GM18861 (cell line): ENCODE measurements around the gene UGCG.
"Not testable (repeated sequence)": the region's sequence is repeated elsewhere in the genome, so short reads cannot be mapped to it uniquely, and the experiment has no call there.

Experiments used
- ATAC-seq: cut with Tn5 transposase; IDR thresholded peaks from one replicate; pipeline ENCODE4 v1.9.1; 2021; ENCODE audit not compliant: unreplicated experiment

The UGCG gene

DNA sequence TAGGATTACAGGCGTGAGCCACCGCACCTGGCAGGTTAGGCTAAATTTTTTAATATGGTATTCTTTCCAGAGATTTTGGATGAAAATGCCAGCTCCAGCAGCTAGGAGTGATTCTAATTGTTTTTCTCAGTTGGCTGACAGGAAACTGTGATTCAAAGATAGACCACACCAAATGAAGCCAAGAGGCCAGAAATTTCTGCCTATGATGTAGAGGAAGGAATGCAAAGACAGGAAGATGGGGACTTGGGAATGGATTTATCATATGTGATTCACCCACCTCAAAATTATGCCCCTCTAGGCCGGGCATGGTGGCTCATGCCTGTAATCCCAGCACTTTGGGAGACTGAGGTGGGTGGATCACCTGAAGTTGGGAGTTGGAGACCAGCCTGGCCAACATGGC lies 53.3 kb downstream of the UGCG start:
- no peak for ATAC-seq

DNA sequence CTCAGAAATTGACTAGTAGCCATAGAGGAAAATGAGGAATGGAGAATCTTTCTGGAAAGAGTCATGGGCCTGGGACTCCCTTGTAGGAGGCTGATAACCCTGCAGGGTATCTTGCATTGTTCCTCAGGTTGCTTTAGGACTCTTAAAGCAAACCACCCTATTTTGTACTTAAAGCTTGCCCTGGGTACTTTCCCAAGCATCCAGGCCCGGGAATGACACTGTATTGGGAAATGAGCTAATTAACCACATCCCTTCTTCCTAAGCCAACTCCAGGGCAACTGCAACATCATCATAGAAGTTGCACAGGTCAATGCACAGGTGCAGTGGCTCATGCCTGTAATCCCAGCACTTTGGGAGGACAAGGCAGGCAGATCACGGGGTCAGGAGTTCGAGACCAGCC lies 55.9 kb downstream of the UGCG start:
- no peak for ATAC-seq

DNA sequence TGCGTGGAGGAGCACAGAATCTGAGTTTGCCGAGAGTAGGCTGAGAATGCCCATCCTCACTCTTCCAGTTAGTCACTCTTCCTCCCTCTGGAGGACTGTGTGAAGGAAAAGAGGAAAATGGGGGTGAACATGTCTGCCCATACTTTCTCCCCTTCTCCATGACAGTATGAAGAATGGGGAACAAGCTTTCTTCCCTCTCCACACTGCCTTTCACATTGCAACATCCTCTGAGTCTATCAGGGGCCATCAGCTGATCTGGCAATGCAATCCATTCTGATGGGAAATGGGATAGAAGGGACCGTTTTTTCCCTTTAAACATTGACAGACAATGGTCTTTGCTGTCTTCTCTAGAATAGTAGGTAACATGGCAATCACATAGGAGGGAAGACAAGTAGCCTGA lies 56.8 kb downstream of the UGCG start:
- ATAC-seq: no peak

DNA sequence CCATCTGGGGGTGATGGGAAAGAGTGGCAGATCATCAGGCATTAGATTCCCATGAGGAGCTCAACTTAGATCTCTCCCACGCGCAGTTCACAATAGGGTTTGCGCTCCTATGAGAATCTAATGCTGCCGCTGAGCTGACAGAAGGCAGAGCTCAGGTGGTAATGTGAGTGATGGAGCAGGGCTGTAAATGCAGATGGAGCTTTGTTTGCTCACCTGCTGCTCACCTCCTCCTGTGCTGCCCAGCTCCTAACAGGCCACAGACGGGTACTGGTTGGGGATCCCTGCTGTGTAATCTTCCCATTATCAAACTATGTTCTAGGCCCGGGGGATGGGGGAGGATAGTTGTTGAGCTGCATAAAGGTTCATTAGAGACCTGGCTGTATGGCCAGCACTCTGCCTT lies 58.4 kb downstream of the UGCG start:
- no peak for ATAC-seq

DNA sequence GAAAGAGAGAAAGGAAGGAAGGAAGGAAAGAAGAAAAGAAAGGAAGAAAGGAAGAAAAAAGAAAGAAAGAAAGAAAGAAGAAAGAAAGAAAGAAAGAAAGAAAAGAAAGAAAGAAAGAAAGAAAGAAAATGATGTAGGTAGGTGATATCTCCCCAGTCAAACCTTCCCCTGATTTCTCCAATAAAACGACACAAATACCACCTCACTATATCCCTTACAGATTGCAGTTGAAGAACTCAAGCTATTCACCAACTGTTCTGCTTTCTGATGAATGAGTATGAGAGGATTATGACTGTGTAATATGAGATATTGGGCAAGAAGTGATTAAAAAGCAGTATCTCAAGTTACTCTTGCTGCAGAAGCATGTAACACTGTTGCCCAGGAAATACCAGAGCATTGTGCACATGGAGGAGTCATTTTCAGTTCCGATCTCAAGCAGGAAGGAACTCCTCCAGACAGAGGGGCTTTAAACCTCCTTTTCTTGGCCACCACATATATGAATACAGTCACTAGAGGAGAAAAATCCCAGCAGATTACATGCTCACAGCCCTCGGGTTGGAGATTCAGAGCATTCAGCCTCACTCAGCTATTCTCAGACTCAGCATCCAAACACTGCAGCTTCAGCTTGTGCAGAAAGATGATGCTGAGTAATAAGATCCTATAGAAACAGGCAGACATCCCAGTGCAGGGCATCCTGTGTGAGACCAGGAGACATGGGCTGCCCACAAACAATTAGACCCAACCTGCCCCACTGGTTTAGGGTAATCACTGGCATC lies 61.4 kb downstream of the UGCG start:
- ATAC-seq: peak; percentile 58

DNA sequence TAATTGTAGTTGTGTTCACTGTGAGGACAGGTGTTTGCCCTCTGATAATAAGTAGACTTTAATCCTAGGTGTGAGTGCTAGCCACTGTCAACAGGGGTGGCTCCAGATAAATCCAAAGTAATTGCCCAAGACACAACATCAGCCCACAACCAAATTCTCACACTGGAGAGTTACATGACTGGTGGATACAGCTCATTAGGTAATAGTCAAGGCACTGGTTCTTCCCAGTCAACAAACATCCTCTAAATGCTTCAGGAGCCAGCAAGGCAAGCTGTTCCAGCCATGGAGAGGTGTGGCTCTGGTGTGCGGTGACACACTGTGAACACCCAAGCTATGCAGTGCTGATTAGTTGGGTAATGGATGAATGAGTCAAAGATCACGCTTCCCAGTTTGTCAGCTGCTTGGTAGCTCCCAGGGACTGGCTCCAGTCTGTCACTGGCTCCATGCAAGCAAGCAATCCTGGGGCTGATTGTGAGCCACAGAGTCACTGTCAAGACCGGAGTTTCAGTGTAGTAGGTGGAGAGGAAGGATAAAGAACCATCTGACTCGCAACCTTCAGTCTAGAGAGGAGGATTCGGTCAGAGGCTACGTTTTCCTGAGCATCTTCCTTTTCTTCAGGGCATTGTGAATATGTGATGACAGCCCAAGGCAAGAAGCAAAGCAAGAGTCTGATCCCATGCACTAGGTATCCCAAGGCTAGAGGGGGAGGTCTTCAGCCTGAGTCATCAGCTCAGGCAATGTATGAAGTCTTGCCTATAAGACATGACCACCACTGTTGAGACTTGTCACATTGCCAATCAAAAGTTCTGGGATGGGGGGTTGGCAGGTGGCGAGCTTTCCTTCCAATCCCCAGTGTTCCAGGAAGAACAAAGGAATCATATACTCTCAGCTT lies 63.1 kb downstream of the UGCG start:
- no peak for ATAC-seq

DNA sequence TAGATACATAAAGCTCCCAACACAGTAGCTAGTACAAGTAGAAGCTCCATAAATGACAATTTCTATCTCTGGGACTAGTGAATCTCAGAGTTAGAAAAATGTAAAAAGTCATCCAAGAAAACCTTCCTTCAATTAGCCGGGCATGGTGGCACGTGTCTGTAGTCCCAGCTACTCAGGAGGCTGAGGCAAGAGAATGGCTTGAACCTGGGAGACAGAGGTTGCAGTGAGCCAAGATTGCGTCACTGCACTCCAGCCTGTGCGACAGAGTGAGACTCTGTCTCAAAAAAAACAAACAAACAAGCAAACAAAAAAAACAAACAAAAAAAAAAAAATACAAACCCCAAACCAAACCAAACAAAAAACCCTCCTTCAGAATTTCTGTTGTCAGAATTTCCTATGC lies 63.9 kb downstream of the UGCG start:
- ATAC-seq: not testable (repeated sequence)

DNA sequence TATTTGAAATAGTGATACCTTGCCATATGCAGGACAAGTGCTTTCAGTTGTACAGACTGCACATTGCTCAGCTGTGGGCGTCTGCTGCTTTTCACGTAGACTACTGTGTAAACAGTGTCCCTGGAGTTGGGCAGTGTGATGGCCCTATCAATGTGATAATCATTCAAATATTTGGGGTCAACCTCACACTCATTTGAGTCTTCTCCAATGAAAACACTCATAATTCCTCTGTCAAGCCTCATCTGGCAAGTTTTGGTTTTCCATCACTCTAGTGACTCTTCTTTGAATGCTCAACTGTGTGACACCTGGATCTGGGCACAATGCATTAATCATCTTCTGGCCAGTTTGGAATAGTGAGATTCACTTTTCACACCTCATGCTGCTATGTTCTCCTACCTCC lies 64.4 kb downstream of the UGCG start:
- ATAC-seq: no peak

DNA sequence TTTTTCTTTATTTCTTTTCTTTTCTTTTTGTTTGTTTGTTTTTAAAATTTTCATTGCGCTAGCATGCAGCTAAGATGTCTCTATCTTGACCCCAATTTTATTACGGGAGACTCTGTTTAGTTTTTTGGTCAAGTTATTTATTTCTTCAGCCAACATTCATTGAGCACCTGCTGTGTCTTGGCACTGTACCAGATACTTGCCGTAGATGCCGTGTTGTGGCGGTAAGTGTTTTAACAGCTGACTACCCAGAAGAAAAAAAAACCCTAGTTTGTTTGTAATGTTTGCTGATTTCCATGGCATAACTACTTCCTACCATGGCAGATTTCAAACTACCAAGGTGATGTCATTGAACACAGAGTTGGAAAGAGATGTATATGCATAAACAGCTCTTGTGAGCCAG lies 65.0 kb downstream of the UGCG start:
- ATAC-seq: no peak

DNA sequence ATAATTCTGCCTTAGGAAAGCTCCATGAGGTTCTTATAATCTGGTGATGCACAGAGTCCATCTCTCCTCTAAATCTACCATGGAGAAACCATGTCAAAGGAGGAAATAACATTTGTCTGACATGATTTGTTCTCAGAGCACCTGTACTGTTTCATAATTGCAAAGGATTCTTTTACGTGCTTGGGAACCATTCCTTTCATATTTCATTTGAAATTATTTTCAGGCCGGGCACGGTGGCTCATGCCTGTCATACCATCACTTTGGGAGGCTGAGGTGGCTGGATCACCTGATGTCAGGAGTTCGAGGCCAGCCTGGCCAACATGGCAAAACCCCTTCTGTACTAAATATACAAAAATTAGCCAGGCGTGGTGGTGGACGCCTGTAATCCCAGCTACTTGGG lies 65.4 kb downstream of the UGCG start:
- ATAC-seq: no peak

DNA sequence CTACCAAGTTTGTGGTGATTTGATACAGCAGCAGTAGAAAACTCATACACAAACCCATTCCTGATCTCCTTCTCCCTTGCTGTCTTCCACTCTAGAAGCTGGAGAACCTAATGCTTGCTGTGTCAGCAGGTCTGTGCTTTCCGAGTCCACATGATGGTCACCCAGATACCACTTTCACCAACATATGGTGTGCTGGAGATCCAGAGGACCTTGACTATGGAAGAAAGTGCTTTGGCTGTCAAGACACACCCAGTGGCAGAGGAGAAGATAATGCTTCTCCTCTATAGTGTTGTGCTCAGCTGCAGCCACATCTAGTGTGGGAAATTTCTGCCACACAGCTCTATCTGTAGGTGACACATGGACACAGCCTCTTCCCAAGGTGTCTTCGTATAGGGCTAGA lies 67.4 kb downstream of the UGCG start:
- no peak for ATAC-seq

DNA sequence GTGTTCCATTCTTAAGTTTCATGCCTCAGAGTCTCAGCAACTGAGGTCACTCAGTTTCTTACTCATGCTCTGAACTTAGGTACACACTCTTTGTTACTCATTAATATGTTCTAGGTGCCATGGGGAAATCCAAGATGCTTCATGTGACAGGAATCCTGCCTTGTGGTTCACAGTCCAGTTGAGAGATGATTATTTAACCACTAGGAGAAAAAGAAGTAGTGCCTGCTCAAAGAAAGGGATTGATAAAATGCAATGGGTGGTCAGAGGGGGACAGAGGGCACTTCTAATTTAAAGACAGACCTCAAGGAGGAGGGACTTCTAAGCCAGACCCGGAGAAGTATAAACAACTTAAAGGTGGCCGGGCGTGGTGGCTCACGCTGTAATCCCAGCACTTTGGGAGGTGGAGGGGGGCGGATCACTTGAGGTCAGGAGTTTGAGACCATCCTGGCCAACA lies 69.0 kb downstream of the UGCG start:
- peak; percentile 88 for ATAC-seq

DNA sequence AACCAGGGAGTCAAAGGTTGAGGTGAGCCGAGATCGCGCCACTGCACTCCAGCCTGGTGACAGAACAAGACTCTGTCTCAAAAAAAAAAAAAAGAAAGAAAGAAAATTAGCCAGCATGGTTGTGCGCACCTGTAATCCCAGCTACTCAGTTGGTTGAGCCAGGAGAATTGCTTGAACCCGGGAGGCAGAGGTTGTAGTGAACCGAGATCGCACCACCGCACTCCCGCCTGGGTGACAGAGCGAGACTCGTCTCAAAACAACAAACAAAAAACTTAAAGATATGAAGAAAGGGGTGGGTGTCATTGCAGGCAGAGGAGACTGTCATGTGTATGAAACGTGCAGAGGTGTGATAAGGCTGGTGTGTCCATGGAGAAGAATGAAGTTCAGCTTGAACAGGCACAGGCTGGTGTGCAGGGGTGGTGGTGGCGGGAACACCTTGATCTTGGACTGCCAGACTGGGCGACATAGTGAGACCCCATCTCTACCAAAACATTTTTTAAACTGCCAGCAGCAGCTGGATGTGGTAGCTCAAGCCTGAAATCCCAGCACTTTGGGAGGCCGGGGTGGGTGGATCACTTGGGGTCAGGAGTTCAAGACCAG lies 69.6 kb downstream of the UGCG start:
- no peak for ATAC-seq

DNA sequence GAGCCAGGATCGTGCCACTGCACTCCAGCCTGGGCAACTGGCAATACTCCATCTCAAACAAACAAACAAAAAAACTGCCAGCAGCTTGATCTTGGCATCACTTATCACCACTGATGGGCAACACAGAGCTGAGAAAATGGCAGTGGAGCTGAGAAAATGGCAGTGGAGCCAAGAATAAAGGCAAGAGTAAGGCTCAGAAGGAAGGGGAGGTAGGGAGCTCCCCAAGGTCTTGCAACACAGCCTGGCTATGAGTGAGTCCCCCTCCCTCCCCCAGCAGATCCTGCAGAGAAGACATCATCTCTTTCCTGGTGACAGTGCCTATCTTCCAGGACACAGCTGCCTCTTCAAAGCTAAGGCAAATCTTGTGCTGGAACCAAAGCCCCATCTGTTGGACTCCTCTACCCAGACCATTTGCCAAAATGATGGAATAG lies 70.3 kb downstream of the UGCG start:
- no peak for ATAC-seq

DNA sequence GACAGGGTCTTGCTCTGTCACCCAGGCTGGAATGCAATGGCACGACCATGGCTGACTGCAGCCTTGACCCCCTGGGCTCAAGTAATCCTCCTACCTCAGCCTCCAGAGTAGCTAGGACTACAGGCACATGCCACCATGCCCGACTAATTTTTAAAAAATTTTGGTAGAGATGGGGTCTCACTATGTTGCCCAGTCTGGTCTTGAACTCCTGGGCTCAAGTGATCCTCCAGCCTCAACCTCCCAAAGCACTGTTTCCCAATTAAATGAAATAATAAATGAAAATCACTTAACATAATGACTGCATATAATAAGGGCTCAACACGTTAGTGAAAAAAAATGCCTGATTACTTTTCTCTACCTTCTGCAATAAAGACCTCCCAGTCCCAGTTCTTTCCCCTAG lies 71.0 kb downstream of the UGCG start:
- ATAC-seq: no peak

DNA sequence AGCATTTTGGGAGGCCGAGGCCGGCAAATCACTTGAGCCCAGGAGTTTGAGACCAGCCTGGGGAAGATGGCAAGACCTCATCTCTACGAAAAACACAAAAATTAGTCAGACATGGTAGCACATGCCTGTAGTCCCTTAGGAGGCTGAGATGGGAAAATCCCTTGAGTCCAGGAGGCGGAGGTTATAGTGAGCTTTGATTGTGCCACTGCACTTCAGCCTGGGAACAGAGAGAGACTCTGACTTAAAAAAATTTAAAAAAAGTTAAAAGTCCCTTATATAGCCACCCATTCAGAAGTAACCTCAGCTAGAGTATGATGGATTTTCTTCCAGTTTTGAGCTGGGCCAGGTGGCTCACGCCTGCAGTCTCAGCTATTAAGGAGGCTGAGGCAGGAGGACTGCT lies 72.4 kb downstream of the UGCG start:
- ATAC-seq: peak; percentile 38

DNA sequence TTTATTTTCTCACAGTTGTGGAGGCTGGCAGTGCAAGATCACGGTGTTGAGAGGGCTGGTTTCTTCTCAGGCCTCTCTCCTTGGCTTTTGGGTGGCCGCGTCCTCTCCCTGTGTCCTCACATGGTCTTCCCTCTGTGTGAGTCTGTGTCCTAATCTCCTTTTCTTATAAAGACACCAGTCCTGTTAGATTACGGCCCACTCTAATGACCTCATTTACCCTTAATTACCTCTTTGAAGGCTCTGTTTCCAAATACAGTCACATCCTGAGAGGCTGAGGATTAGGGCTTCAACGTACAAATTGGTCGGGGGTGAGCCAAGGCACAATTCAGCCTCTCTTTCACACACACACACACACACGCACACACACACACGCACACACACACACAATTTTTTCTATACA lies 73.0 kb downstream of the UGCG start:
- no peak for ATAC-seq

DNA sequence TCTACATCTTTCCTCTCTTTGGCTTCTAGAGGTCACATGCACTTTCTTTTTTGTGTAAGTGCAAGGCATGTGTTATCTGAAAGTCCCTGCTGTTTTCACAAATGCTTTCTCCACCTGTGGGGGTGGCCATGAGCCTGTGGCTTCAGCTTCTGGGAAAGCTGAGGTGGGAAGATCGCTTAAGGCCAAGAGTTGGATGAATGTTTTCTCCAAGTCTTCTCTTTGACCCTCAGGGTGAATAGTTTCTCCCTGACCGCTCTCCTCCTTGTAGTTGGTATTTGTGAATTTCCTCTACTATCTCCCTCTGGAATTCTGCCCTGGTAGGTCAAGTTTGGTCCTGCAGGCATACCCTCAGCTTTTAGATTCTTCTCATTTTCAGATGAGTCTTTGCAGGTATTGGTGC lies 74.2 kb downstream of the UGCG start:
- ATAC-seq: no peak

DNA sequence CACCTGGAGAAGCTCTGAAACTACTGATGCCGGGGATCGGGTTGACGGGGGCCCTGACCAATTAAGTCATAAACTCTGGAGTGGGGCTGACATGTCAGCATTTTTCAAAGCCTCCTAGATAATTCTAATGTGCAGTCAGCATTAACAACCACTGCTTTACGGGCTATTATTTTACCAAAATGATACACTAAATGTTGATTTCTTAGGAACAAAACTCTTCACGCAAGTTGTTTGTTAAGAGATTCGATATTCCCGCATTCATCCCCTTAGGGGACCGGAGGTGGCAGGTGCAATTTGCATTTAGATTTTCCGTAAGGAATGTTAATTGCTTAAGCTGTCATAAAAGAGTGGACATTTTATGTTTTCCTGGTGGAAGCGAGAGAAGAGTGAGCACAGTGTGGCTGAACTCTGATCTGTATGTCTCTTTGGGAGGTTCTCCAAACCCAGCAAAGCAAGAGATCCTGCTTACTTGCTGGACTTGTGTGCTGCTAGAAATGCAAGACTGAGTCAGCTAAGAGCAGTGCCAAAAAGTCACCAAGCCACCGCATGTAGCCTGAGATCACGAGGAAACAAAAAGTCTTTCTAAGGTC lies 77.6 kb downstream of the UGCG start:
- ATAC-seq: no peak

DNA sequence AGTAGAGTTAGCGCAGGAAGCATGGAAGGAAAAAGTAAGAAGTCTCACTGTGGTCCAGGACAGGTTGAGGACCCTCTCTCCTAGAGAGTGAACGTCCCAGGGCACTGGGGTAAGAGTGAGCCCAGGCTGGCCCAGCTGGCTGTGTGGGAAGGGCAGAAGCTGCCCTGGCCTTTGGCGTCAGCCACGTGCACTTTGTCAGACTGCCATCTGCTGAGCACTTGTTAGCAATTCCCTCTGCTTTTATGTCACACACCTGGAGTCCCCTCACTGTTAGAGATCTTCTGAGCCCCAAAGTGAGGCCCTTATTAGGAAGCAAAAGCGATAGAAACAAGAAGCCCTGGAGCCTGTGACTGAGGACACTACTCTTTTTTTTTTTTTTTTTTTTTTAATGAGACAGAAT lies 79.1 kb downstream of the UGCG start:
- no peak for ATAC-seq

DNA sequence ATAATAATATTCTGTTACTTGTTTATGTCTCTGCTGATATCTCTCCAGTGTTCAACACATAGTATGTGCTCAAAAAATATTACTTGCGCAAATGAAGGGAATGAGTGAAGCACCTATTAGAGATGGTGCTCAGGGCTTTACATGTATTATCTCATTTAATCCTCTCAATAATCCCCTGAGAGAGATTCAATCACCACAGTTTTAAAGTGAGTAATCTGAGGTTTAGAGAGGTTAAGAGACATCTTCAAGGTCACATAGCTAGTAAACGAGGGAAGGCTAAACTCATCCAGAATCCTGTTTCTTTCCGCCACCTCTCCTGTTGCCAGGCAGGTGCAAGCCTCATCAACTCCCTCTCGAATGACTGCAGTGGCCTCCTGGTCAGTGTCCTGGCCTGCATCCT lies 82.0 kb downstream of the UGCG start:
- no peak for ATAC-seq
